ENCODE data around the gene EHMT2. TPM values are rescaled to one million over a fixed set of nuclear protein-coding genes. Genes with fewer than 3 reads are reported as not detected.

EHMT2 gene
- total and polyA plus RNA-seq, 2 of the 13 experiments (the other 11 are each of a cell fraction or from before 2014, with no cell fraction given) = 55.2 to 69.2 TPM

GRCh38 chr6:31900917-31901414 is 3.5 kb upstream of the EHMT2 start (continued):
- TF ChIP-seq ZHX2 (IDR thresholded peaks at IDR 0.05; ENCODE audit: low read depth) (peak; percentile 17; the same call in 1 of the 2 replicates), ZHX2 (CRISPR knock-in tag; IDR thresholded peaks at IDR 0.05; ENCODE audit: borderline replicate concordance) (no peak), NFE2L1 (CRISPR knock-in tag; IDR thresholded peaks at IDR 0.05; ENCODE audit: borderline replicate concordance) (no peak), ETS1 (CRISPR knock-in tag; IDR thresholded peaks at IDR 0.05) (0 out of 2 replicates have a peak, but pooled peaks have one; percentile 44), ZFY (CRISPR knock-in tag; IDR thresholded peaks at IDR 0.05) (0 out of 2 replicates have a peak, but pooled peaks have one; percentile 15), MED8 (CRISPR knock-in tag; IDR thresholded peaks at IDR 0.05; ENCODE audit: insufficient replicate concordance) (no peak), ZNF605 (CRISPR knock-in tag; IDR thresholded peaks at IDR 0.05) (no peak), PRPF4 (IDR thresholded peaks at IDR 0.05; ENCODE audit: low read depth, low read length, poor library complexity, severe bottlenecking) (peak; percentile 77), SP1 (IDR thresholded peaks at IDR 0.05) (no peak), SP1 (CRISPR knock-in tag; IDR thresholded peaks at IDR 0.05) (0 out of 2 replicates have a peak, but pooled peaks have one; percentile 4), ZNF33B (CRISPR knock-in tag; IDR thresholded peaks at IDR 0.05) (no peak), HNF4A (CRISPR knock-in tag; IDR thresholded peaks at IDR 0.05) (0 out of 2 replicates have a peak, but pooled peaks have one; percentile 11), YEATS2 (CRISPR knock-in tag; IDR thresholded peaks at IDR 0.05; ENCODE audit: borderline replicate concordance) (no peak), ZNF709 (CRISPR knock-in tag; IDR thresholded peaks at IDR 0.05) (no peak), SAP130 (CRISPR knock-in tag; IDR thresholded peaks at IDR 0.05; ENCODE audit: low read depth) (0 out of 2 replicates have a peak, but pooled peaks have one; percentile 7), PPARG (CRISPR knock-in tag; conservative IDR thresholded peaks at IDR 0.05) (no peak), ZNF609 (CRISPR knock-in tag; IDR thresholded peaks at IDR 0.05; ENCODE audit: borderline replicate concordance) (0 out of 2 replicates have a peak, but pooled peaks have one; percentile 21), THAP8 (CRISPR knock-in tag; IDR thresholded peaks at IDR 0.05; ENCODE audit: borderline replicate concordance) (no peak)

All from HepG2 (cell line).